ENCODE results near the gene CATSPERZ.

Gene CATSPERZ

GRCh38 chr11:64342869-64343745 lies 42.9 kb downstream of the CATSPERZ start:
- DNase-seq, result no peak

- DNase-seq, result no peak
These were observed 43.8 kb downstream of the CATSPERZ start for GRCh38 chr11:64343767-64344559.

GRCh38 chr11:64344787-64345186 lies 44.6 kb downstream of the CATSPERZ start:
- DNase-seq, result no peak

- DNase-seq, result no peak
These were observed 47.2 kb downstream of the CATSPERZ start for GRCh38 chr11:64347193-64347867.

GRCh38 chr11:64348383-64349024 lies 48.3 kb downstream of the CATSPERZ start:
- no peak for DNase-seq

GRCh38 chr11:64349025-64349387 lies 48.8 kb downstream of the CATSPERZ start:
- no peak for DNase-seq

- DNase-seq, result no peak
These were observed 49.2 kb downstream of the CATSPERZ start for GRCh38 chr11:64349404-64349803.

GRCh38 chr11:64351136-64351631 lies 51.0 kb downstream of the CATSPERZ start:
- no peak for DNase-seq

- DNase-seq, result no peak
These were observed 52.2 kb downstream of the CATSPERZ start for GRCh38 chr11:64352099-64352994.

GRCh38 chr11:64352995-64353714 lies 53.0 kb downstream of the CATSPERZ start:
- no peak for DNase-seq

- DNase-seq, result no peak
These were observed 53.8 kb downstream of the CATSPERZ start for GRCh38 chr11:64353715-64354506.

Data from NCI-H226 (cell line).